AG04449 (cell line): Measurements from ENCODE around the gene SORBS2.

Experiments used
- CTCF ChIA-PET: fragments of 350-600 bp; formaldehyde crosslinking; extraction: SDS; loops from one replicate; lab custom pipeline; 2021; ENCODE audit warnings: antibody characterized with exemption; lab: Yijun Ruan, JAX
- POLR2A ChIA-PET: fragments of 400-600, 350-600 bp; formaldehyde crosslinking; extraction: SDS; loops from one replicate; lab custom pipeline; 2020; ENCODE audit warnings: antibody characterized with exemption, inconsistent platforms; lab: Yijun Ruan, JAX
- DNase-seq: peaks from one replicate; pipeline ENCODE4 v3.0.0-alpha.2; 2010; ENCODE audit warnings: low read depth, low spot score
- H3K4me3 ChIP-seq: 2 replicates; pipeline ENCODE4 v1.5.1; 2011; ENCODE audit warnings: low read depth, mild to moderate bottlenecking, control low read depth, low read length
- TF ChIP-seq, protein P1 (sequence below): IDR thresholded peaks from one replicate; pipeline ENCODE4 v1.5.1; 2011; ENCODE audit warnings: mild to moderate bottlenecking, moderate library complexity, low read length, control low read depth, inconsistent platforms; ENCODE audit not compliant: insufficient read depth; ENCODE audit errors: missing control alignments

SORBS2 gene

DNA sequence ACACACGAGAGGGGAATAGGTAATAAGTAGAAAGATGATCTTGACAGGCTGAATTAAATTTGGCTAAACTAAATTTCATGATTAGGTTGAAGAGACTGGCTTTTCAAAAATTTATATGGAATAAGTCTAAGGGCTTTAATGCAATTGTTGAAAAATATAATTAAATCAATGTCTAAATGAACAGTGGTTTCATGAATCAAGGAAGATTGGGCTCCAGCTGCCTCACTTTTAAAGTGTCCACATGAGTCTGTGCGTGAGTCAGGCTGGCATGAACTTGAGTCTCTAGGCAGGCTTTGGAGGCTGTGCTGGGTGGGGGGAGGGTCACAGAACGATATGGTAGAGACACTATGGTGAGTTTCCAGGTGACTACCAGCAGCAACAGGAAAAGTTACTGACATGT lies 111.9 kb downstream of the SORBS2 start:
- POLR2A ChIA-PET = no interaction called here
- CTCF ChIA-PET = no interaction called here
- H3K4me3 ChIP-seq = no peak overlapping the region
- no peak for DNase-seq
- TF ChIP-seq, protein P1, sequence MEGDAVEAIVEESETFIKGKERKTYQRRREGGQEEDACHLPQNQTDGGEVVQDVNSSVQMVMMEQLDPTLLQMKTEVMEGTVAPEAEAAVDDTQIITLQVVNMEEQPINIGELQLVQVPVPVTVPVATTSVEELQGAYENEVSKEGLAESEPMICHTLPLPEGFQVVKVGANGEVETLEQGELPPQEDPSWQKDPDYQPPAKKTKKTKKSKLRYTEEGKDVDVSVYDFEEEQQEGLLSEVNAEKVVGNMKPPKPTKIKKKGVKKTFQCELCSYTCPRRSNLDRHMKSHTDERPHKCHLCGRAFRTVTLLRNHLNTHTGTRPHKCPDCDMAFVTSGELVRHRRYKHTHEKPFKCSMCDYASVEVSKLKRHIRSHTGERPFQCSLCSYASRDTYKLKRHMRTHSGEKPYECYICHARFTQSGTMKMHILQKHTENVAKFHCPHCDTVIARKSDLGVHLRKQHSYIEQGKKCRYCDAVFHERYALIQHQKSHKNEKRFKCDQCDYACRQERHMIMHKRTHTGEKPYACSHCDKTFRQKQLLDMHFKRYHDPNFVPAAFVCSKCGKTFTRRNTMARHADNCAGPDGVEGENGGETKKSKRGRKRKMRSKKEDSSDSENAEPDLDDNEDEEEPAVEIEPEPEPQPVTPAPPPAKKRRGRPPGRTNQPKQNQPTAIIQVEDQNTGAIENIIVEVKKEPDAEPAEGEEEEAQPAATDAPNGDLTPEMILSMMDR = no peak

DNA sequence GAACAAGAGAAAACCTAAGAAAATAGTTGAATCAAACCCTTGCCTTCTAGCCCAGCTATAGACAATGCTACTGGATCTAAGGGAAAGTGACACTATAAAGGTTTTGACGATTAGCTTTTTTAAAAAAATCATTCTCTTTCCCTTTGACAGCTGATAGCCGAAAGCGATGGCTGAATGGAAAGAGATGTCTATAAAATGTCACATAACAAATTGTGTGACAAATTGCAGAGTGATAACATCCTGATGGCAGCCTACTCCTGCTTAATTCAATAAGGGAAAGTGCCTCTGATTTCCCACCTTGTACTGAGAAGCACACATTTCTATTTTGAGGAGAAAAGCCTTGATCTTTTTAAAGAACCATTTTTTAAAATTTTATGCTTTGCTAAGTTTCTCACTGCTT lies 114.5 kb downstream of the SORBS2 start:
- CTCF ChIA-PET = no interaction called here
- H3K4me3 ChIP-seq = no peak overlapping the region
- TF ChIP-seq, protein P1 = no peak
- no peak for DNase-seq
- POLR2A ChIA-PET = no interaction called here

DNA sequence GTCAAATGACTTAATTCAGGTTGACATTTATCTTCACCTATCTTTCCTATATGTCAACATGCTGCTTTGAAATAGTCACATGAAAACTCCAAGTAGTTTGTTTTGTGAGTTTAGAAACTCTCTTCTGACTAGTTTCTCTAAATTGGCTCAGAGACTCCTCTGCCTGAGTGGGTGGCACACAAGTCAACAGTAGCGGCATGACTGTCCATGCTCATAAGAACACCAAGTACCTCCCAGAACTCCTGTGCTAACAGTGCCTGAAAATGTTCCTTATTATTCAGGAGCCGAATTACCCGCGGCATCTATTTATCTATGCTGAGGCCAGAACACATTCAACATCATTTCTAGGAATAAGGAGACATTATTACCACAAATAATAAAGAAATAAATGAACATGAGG lies 116.3 kb downstream of the SORBS2 start:
- no peak for DNase-seq
- TF ChIP-seq, protein P1 = no peak
- ChIA-PET CTCF (no interaction called here), POLR2A (no interaction called here)
- H3K4me3 ChIP-seq = no peak overlapping the region

DNA sequence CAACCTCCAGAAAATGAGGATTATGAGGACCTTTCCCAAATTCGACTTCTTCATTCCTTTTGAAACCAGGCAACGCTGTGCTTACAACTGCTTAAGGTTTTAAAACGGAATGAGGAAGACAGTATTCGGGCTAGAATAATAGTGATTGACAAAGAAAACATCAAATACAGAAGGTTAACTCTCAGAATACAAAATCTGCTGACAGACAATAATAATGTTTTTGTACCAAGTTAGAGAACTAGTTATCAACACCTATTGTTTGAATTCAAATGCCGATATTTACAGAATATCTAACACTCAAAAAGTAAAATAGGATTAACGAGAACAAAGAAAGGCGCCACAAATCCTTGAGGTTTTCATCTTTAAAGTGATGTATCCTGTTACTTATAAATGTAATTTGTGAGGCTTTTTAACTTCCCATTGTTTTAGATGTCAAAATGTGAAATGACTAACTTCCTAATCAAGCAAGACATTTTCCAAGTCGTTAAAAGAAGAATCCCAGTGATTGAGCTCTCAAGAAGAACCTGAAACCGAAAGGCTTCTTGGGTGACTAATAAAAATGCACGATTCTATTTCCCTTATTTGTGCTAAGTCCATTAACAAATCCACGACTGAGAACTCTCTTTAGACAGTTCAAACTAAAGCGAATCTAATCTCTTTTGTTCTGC lies 118.3 kb downstream of the SORBS2 start:
- POLR2A ChIA-PET = no interaction called here
- no peak overlapping the region for H3K4me3 ChIP-seq
- TF ChIP-seq, protein P1 = no peak
- CTCF ChIA-PET = no interaction called here
- no peak for DNase-seq

DNA sequence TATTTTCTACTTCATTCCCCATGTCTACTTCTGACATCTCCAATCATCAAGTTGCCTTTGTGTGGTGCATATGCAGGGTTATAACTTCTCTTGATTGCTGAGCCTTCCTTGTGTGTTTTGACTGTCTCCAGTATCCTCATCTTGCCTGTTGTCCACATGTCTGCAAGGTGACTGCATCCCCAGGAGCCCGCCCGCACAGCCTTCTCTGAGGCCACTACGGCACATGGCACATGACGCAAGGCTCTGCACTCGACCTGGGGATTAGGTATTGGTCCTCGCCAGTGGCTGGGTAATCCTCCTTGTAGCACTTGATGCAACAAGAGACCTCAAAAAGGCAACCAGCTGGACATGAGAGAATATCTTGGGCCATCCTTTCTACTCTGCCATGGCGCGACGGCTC lies 122.6 kb downstream of the SORBS2 start:
- TF ChIP-seq, protein P1 = no peak
- DNase-seq = no peak
- ChIA-PET CTCF (no interaction called here), POLR2A (no interaction called here)
- H3K4me3 ChIP-seq = no peak overlapping the region

DNA sequence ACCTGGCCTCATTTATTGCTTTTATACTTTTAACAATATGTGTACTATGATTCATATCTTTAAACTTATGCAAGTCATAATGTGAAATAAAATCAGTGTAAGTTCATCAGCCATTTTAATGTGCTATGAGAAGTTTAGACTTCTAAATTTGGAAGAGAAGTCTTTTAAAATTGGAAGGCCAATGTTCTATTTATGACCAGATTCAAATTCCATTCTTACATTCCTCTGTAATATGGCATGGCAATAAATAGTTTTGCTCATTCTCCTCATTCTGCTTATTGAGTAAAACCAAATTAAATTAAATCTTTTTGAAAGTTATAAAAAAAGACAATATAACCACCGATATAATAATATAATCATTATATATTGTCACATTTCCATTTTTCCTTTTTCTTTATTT lies 126.2 kb downstream of the SORBS2 start:
- H3K4me3 ChIP-seq = no peak overlapping the region
- CTCF ChIA-PET = no interaction called here
- POLR2A ChIA-PET = no interaction called here
- TF ChIP-seq, protein P1 = no peak
- DNase-seq = no peak
